ENCODE measurements around the gene FOCAD. TPM values are rescaled to one million over a fixed set of nuclear protein-coding genes. Genes with fewer than 3 reads are reported as not detected.
A peak's percentile ranks its signal among the peaks of the same experiment; 100 is the strongest.

The FOCAD gene
- total and polyA plus RNA-seq, 2 of the 8 experiments (the other 6 are each of a cell fraction or from before 2014, with no cell fraction given) = 22.0 to 38.4 TPM

DNA sequence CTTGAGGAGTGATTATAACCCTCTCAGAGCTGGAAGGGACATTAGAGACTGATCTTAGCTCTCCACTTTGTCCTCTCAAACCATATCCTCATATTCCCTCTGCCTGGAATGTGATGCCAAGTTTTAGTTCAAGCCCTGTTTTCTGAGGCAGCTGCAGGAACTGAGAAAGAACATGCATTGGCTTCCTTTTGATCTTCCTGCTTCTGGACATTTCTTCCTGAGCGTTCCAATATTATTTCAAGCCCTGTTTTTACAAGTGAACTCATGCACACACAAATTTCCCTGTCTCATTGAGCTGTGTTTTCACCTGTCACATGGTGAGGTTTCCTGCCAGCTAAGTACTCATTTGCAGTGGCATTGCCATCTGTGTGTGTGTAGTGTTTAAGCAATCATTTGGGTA lies 17.0 kb downstream of the FOCAD start:
- POLR2A ChIA-PET (ENCODE audit: partially characterized antibody) = interaction anchor here (1.4 kb wide), 1 partner anchor 42 kb away, joined by 3 read pairs; no protein-coding TSS in a partner anchor
- H2BK12ac ChIP-seq (ENCODE audit: low read depth, low read length) = no peak overlapping the region
- DNase-seq (ENCODE audit: low read depth in 1 of 2, low spot score in 2 of 2) = no peak
- 0 out of 2 replicates have a peak overlapping the region, but pooled peaks have one; percentile 6 for H3K18ac ChIP-seq (ENCODE audit: extremely low read depth, low read length)
- no peak overlapping the region for H4K91ac ChIP-seq (replicated peaks; ENCODE audit: insufficient read length, low read length)
- H3K23me2 ChIP-seq (ENCODE audit: low read depth, low read length) = no peaks in the 10 kb centered on the region
- H3K4ac ChIP-seq (replicated peaks; ENCODE audit: insufficient read length, low read depth, low read length) = no peak overlapping the region
- no peak overlapping the region for H3K14ac ChIP-seq (ENCODE audit: insufficient read length)
- H4K8ac ChIP-seq (ENCODE audit: extremely low read depth, insufficient read depth, low read length) = no peak overlapping the region
- no peaks in the 10 kb centered on the region for H3K79me1 ChIP-seq (ENCODE audit: low read depth, low read length)
- H3K9me3 ChIP-seq (ENCODE audit: insufficient read depth in 2 of 2, low read depth in 1 of 2, low read length in 1 of 2) = no peaks in the 10 kb centered on the region
- H3K4me2 ChIP-seq (ENCODE audit: insufficient read depth in 1 of 2, low read depth in 2 of 2, low read length in 2 of 2) = no peak overlapping the region
- 89% methylated on average over 1 of the region's 1 CpG; no CpG with 5 or more reads in 1 of the 2 experiments for WGBS, 2 experiments (ENCODE audit: extremely low coverage in 1 of 2, insufficient coverage in 1 of 2, insufficient read length in 1 of 2, insufficient replicate concordance in 2 of 2, low coverage in 1 of 2, low lambda C conversion rate in 2 of 2, missing lambda C conversion rate in 1 of 2)
- H3K27ac ChIP-seq (ENCODE audit: low read depth, low read length) = no peak overlapping the region
- no peak overlapping the region for H3K9ac ChIP-seq (replicated peaks in 1 of 4; ENCODE audit: extremely low read depth in 1 of 4, low read depth in 3 of 4, low read length in 3 of 4)
- H2BK15ac ChIP-seq (ENCODE audit: low read length) = no peak overlapping the region
- no peak overlapping the region for H4K5ac ChIP-seq (ENCODE audit: insufficient read length, low read depth, low read length)
- no peak overlapping the region for H2BK20ac ChIP-seq (ENCODE audit: low read length)
- peak; percentile 39 for FAIRE-seq
- H2BK120ac ChIP-seq (replicated peaks; ENCODE audit: low read depth, low read length) = no peak overlapping the region
- H2AFZ ChIP-seq (ENCODE audit: low read length) = no peak overlapping the region
- peaks cover 0 to 3% of the 10 kb centered on the region in 2 experiments for H4K20me1 ChIP-seq (replicated peaks in 1 of 2; ENCODE audit: control insufficient read depth in 1 of 2, insufficient read depth in 2 of 2, low read length in 2 of 2)
- H3K23ac ChIP-seq (ENCODE audit: insufficient read length) = no peak overlapping the region
- no peak overlapping the region for H3K4me3 ChIP-seq (ENCODE audit: extremely low read depth in 1 of 4, insufficient read depth in 2 of 4, low read depth in 3 of 4, low read length in 4 of 4)
- CTCF ChIA-PET (ENCODE audit: partially characterized antibody) = interaction anchor here (1.1 to 2.0 kb wide), 4 partner anchors 23 to 186 kb away, joined by 3 to 11 read pairs (median 4); no protein-coding TSS in a partner anchor
- no peaks in the 10 kb centered on the region for H3K27me3 ChIP-seq (replicated peaks in 1 of 4; ENCODE audit: control insufficient read depth in 3 of 4, extremely low read depth in 1 of 4, insufficient read depth in 3 of 4, low read length in 3 of 4)
- H2AK5ac ChIP-seq (ENCODE audit: low read depth, low read length) = no peak overlapping the region
- no peak overlapping the region for H2BK5ac ChIP-seq (ENCODE audit: low read depth, low read length)
- H3K36me3 ChIP-seq (ENCODE audit: control insufficient read depth in 2 of 4, insufficient read depth in 4 of 4, low read length in 3 of 4) = no peaks in the 10 kb centered on the region
- H3K4me1 ChIP-seq (replicated peaks in 1 of 4; ENCODE audit: control insufficient read depth in 3 of 4, insufficient read depth in 4 of 4, low read length in 3 of 4) = peaks cover 0 to 5% (median 0%) of the 10 kb centered on the region in 4 experiments; a peak in 2 of 7 replicates
- H3K79me2 ChIP-seq (ENCODE audit: control insufficient read depth in 1 of 2, insufficient read depth in 2 of 2, low read length in 2 of 2) = peaks cover 0 to 19% of the 10 kb centered on the region in 2 experiments; a peak in 2 of 4 replicates
- H3K56ac ChIP-seq (replicated peaks; ENCODE audit: insufficient read length, low read depth, low read length) = no peak overlapping the region
- TF ChIP-seq, protein P1, sequence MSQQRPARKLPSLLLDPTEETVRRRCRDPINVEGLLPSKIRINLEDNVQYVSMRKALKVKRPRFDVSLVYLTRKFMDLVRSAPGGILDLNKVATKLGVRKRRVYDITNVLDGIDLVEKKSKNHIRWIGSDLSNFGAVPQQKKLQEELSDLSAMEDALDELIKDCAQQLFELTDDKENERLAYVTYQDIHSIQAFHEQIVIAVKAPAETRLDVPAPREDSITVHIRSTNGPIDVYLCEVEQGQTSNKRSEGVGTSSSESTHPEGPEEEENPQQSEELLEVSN (IDR thresholded peaks at IDR 0.05) = no peak
- no peak for TF ChIP-seq ZNF274 (IDR thresholded peaks at IDR 0.05; ENCODE audit: borderline replicate concordance, extremely low read depth, low read length)
- TF ChIP-seq JUND (IDR thresholded peaks at IDR 0.05; ENCODE audit: low read length) = no peak
- TF ChIP-seq SIRT6 (IDR thresholded peaks at IDR 0.05; ENCODE audit: low read length) = no peak
- no peak for TF ChIP-seq GABPA (IDR thresholded peaks at IDR 0.05; ENCODE audit: borderline replicate concordance, insufficient read depth, low read length)
- no peak for TF ChIP-seq CBX8 (IDR thresholded peaks at IDR 0.05; ENCODE audit: borderline replicate concordance, low read depth, low read length)
- TF ChIP-seq SUZ12 (IDR thresholded peaks at IDR 0.05; ENCODE audit: low read length) = no peak
- no peak for TF ChIP-seq SIX5 (IDR thresholded peaks at IDR 0.05; ENCODE audit: low read depth, low read length)
- no peak for TF ChIP-seq CEBPB (IDR thresholded peaks at IDR 0.05; ENCODE audit: low read depth, low read length)
- TF ChIP-seq, protein P2, sequence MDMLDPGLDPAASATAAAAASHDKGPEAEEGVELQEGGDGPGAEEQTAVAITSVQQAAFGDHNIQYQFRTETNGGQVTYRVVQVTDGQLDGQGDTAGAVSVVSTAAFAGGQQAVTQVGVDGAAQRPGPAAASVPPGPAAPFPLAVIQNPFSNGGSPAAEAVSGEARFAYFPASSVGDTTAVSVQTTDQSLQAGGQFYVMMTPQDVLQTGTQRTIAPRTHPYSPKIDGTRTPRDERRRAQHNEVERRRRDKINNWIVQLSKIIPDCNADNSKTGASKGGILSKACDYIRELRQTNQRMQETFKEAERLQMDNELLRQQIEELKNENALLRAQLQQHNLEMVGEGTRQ (IDR thresholded peaks at IDR 0.05; ENCODE audit: low read length) = no peak
- TF ChIP-seq, protein P3, sequence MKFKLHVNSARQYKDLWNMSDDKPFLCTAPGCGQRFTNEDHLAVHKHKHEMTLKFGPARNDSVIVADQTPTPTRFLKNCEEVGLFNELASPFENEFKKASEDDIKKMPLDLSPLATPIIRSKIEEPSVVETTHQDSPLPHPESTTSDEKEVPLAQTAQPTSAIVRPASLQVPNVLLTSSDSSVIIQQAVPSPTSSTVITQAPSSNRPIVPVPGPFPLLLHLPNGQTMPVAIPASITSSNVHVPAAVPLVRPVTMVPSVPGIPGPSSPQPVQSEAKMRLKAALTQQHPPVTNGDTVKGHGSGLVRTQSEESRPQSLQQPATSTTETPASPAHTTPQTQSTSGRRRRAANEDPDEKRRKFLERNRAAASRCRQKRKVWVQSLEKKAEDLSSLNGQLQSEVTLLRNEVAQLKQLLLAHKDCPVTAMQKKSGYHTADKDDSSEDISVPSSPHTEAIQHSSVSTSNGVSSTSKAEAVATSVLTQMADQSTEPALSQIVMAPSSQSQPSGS (IDR thresholded peaks at IDR 0.05; ENCODE audit: low read length) = no peak

Data from H1 (cell line).